CD14-positive monocyte (primary cell): Measurements from ENCODE around the gene PPP2R5B. TPM values are rescaled to one million over a fixed set of nuclear protein-coding genes. Genes with fewer than 3 reads are reported as not detected.

Experiments
- DNase-seq, 3 donors: peaks; one replicate each; pipeline ENCODE4 v3.0.0-alpha.2; 2011 to 2022
- H2AFZ ChIP-seq: 2 replicates; pipeline ENCODE4 v1.6.0; 2012; ENCODE audit warnings: mild to moderate bottlenecking, low read depth, low read length, inconsistent platforms; ENCODE audit not compliant: insufficient read depth, poor library complexity, severe bottlenecking
- H3K27ac ChIP-seq, 2 donors: 1 replicate in 1 of 2; 2 replicates in 1 of 2; pipeline ENCODE4 v1.5.1; 2012 to 2013; ENCODE audit warnings: low read length in 2 of 2, control low read depth in 1 of 2, inconsistent platforms in 1 of 2, low read depth in 1 of 2, mild to moderate bottlenecking in 1 of 2
- H3K27me3 ChIP-seq, 2 donors: one replicate each; pipeline versions ENCODE4 v1.6.0 to v1.6.1; 2011 to 2013; ENCODE audit warnings: low read length in 2 of 2; ENCODE audit not compliant: control insufficient read depth in 2 of 2, insufficient read depth in 2 of 2
- H3K36me3 ChIP-seq, 2 donors: replicated peaks in 1 of 2; 1 replicate in 1 of 2; 2 replicates in 1 of 2; pipeline versions ENCODE4 v1.5.1 to v1.6.1; 2012 to 2013; ENCODE audit warnings: low read length in 2 of 2, control low read depth in 1 of 2, inconsistent platforms in 1 of 2, mild to moderate bottlenecking in 1 of 2; ENCODE audit not compliant: insufficient read depth in 2 of 2, control insufficient read depth in 1 of 2
- H3K4me1 ChIP-seq, 2 donors: 1 replicate in 1 of 2; 2 replicates in 1 of 2; pipeline versions ENCODE4 v1.5.1 to v1.6.1; 2012 to 2013; ENCODE audit warnings: low read length in 2 of 2, control low read depth in 1 of 2, inconsistent platforms in 1 of 2, mild to moderate bottlenecking in 1 of 2, moderate library complexity in 1 of 2; ENCODE audit not compliant: insufficient read depth in 2 of 2, control insufficient read depth in 1 of 2
- H3K4me2 ChIP-seq: replicated peaks from 2 replicates; pipeline ENCODE3; 2012; ENCODE audit warnings: low read length, moderate library complexity, mild to moderate bottlenecking; ENCODE audit not compliant: poor library complexity, severe bottlenecking; ENCODE audit errors: extremely low read depth
- H3K4me3 ChIP-seq, 3 experiments: fragments of 200-600 bp in 1 of 3; sonication (generic) in 1 of 3; replicated peaks in 1 of 3; 1 replicate in 2 of 3; 2 replicates in 1 of 3; pipeline ENCODE4 v1.5.1; 2011 to 2013; ENCODE audit warnings: low read length in 3 of 3, mild to moderate bottlenecking in 3 of 3, control low read depth in 2 of 3, low read depth in 2 of 3, inconsistent platforms in 1 of 3, moderate library complexity in 1 of 3
- H3K79me2 ChIP-seq: 2 replicates; pipeline ENCODE4 v1.6.0; 2012; ENCODE audit warnings: mild to moderate bottlenecking, control low read depth, inconsistent platforms, low read length, moderate library complexity; ENCODE audit not compliant: insufficient read depth
- H3K9ac ChIP-seq: 2 replicates; pipeline ENCODE4 v1.6.0; 2017; ENCODE audit warnings: low read length, mild to moderate bottlenecking; ENCODE audit not compliant: insufficient read depth, poor library complexity, severe bottlenecking
- H3K9me3 ChIP-seq, 2 donors: replicated peaks in 1 of 2; 1 replicate in 1 of 2; 2 replicates in 1 of 2; pipeline versions ENCODE4 v1.5.1 to v1.6.1; 2012 to 2013; ENCODE audit warnings: low read length in 2 of 2, control low read depth in 1 of 2; ENCODE audit not compliant: control insufficient read depth in 1 of 2, insufficient read depth in 1 of 2
- H4K20me1 ChIP-seq: 2 replicates; pipeline ENCODE4 v1.6.0; 2012; ENCODE audit warnings: mild to moderate bottlenecking, low read length, control low read depth, moderate library complexity; ENCODE audit not compliant: insufficient read depth
- H3K27ac Mint-ChIP-seq, 7 donors: one replicate each; pipeline ENCODE4 v1.8.0; 2020; ENCODE audit warnings: mild to moderate bottlenecking in 7 of 7, mixed read lengths in 7 of 7, moderate library complexity in 6 of 7, inconsistent platforms in 2 of 7
- H3K27me3 Mint-ChIP-seq, 3 donors: one replicate each; pipeline ENCODE4 v1.8.0; 2021 to 2022; ENCODE audit warnings: low read depth in 3 of 3, mild to moderate bottlenecking in 3 of 3, mixed read lengths in 3 of 3, moderate library complexity in 3 of 3, inconsistent platforms in 1 of 3
- H3K36me3 Mint-ChIP-seq, 2 donors: one replicate each; pipeline ENCODE4 v1.8.0; 2020; ENCODE audit warnings: mixed read lengths in 2 of 2, inconsistent platforms in 1 of 2, mild to moderate bottlenecking in 1 of 2
- H3K4me1 Mint-ChIP-seq: one replicate; pipeline ENCODE4 v1.8.0; 2020; ENCODE audit warnings: mild to moderate bottlenecking, mixed read lengths
- H3K4me3 Mint-ChIP-seq, 2 donors: one replicate each; pipeline ENCODE4 v1.8.0; 2020; ENCODE audit warnings: mild to moderate bottlenecking in 2 of 2, mixed read lengths in 2 of 2, moderate library complexity in 1 of 2
- H3K9me3 Mint-ChIP-seq, 7 donors: one replicate each; pipeline ENCODE4 v1.8.0; 2020 to 2022; ENCODE audit warnings: mixed read lengths in 7 of 7, mild to moderate bottlenecking in 6 of 7, moderate library complexity in 6 of 7, inconsistent platforms in 2 of 7
- WGBS: methylation state at CpG from one replicate; pipeline ENCODE4 v1.1.5; 2013; ENCODE audit warnings: missing lambda C conversion rate; ENCODE audit not compliant: insufficient coverage; 5-methylcytosine and 5-hydroxymethylcytosine counted together
- intact Hi-C, 2 donors: fragments of 100-400 bp; cut with micrococcal nuclease; formaldehyde crosslinking; loops; one replicate each; pipeline versions ENCODE4 v1.15.0 to v1.15.1; 2023
- polyA plus RNA-seq, 3 donors: library from polyadenylated mRNA; depleted of rRNA in 1 of 3; unstranded in 2 of 3; stranded (reverse) in 1 of 3; fragments of 300-500 nt in 2 of 3; fragments of >200 nt in 1 of 3; fragmentation: Illumina TruSeq in 2 of 3; gene quantifications; 1 replicate in 2 of 3; 2 replicates in 1 of 3; pipeline ENCODE4 v1.2.3, GENCODE V29; 2012 to 2021
- TF ChIP-seq, protein P1 (sequence below): fragments of 200-600 bp; IDR thresholded peaks from one replicate; pipeline ENCODE4 v1.8.0; 2022; ENCODE audit warnings: antibody characterized with exemption, mild to moderate bottlenecking

PPP2R5B gene
- polyA plus RNA-seq, 3 donors, result 9.0 to 26.7 (median 9.4) TPM

DNA sequence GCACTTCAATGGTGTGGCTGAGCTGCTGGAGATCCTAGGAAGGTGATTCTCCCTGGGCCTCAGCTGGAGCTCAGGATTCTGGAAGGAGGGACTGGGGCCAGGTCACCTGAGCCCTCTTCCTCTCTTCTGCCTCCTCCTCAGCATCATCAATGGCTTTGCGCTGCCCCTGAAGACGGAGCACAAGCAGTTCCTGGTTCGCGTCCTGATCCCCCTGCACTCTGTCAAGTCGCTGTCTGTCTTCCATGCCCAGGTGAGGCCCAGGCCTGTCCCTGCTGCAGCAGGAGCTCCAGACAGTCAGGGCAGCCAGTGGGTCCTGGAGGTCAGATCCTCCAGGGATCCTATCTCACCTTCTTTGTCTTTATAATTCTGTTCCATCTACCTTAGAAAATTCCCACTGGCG, 5.9 kb downstream of the PPP2R5B start:
- H2AFZ ChIP-seq, result no peak overlapping the region
- no peak overlapping the region for H3K27ac ChIP-seq
- peaks cover 5 to 11% of the 10 kb centered on the region in 2 donors for H3K4me1 ChIP-seq
- H3K27me3 ChIP-seq, result no peaks in the 10 kb centered on the region
- H3K4me3 ChIP-seq, result no peak overlapping the region
- no peaks in the 10 kb centered on the region for H3K9me3 ChIP-seq
- 98% methylated on average over 5 of the region's 6 CpGs for WGBS
- Mint-ChIP-seq H3K9me3 (no peaks in the 10 kb centered on the region), H3K4me3 (no peak overlapping the region), H3K27me3 (peaks cover 0 to 2% (median 1%) of the 10 kb centered on the region in 3 donors), H3K27ac (no peak overlapping the region), H3K4me1 (peaks cover 9% of the 10 kb centered on the region), H3K36me3 (peaks cover 76 to 78% of the 10 kb centered on the region in 2 donors)
- no peaks in the 10 kb centered on the region for H4K20me1 ChIP-seq
- no peak overlapping the region for H3K4me2 ChIP-seq
- intact Hi-C loops, result no loop called here
- no peak for DNase-seq
- no peaks in the 10 kb centered on the region for H3K79me2 ChIP-seq
- peaks cover 43 to 73% of the 10 kb centered on the region in 2 donors for H3K36me3 ChIP-seq
- TF ChIP-seq, protein P1, sequence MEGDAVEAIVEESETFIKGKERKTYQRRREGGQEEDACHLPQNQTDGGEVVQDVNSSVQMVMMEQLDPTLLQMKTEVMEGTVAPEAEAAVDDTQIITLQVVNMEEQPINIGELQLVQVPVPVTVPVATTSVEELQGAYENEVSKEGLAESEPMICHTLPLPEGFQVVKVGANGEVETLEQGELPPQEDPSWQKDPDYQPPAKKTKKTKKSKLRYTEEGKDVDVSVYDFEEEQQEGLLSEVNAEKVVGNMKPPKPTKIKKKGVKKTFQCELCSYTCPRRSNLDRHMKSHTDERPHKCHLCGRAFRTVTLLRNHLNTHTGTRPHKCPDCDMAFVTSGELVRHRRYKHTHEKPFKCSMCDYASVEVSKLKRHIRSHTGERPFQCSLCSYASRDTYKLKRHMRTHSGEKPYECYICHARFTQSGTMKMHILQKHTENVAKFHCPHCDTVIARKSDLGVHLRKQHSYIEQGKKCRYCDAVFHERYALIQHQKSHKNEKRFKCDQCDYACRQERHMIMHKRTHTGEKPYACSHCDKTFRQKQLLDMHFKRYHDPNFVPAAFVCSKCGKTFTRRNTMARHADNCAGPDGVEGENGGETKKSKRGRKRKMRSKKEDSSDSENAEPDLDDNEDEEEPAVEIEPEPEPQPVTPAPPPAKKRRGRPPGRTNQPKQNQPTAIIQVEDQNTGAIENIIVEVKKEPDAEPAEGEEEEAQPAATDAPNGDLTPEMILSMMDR, result no peak
- no peak overlapping the region for H3K9ac ChIP-seq

DNA sequence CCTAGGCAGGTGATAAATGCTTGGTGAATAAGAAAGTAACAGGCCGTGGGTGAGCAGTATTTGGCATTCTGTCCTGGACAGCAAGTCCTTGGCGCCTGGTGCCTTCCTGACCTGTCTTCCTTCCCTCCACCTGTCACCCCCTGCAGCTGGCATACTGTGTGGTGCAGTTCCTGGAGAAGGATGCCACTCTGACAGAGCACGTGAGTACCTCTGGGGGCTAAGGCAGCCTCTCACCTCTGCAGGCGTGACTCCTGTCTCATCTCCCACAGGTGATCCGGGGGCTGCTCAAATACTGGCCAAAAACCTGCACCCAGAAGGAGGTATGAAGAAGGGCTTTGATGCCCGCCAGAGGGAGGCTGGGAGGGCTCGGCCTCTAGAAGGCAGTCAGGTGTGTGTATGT, 6.8 kb downstream of the PPP2R5B start:
- H3K79me2 ChIP-seq, result no peaks in the 10 kb centered on the region
- TF ChIP-seq, protein P1, result no peak
- H3K4me1 ChIP-seq, result peaks cover 1 to 3% of the 10 kb centered on the region in 2 donors
- no peak overlapping the region for H3K9ac ChIP-seq
- Mint-ChIP-seq H3K4me3 (no peak overlapping the region), H3K36me3 (peaks cover 78 to 80% of the 10 kb centered on the region in 2 donors), H3K4me1 (peaks cover 5% of the 10 kb centered on the region), H3K27me3 (peaks cover 0 to 1% (median 0%) of the 10 kb centered on the region in 3 donors), H3K27ac (no peak overlapping the region), H3K9me3 (no peaks in the 10 kb centered on the region)
- no peaks in the 10 kb centered on the region for H4K20me1 ChIP-seq
- DNase-seq, result no peak
- H3K27me3 ChIP-seq, result no peaks in the 10 kb centered on the region
- no peak overlapping the region for H3K27ac ChIP-seq
- H3K4me2 ChIP-seq, result no peak overlapping the region
- H3K9me3 ChIP-seq, result no peaks in the 10 kb centered on the region
- H3K4me3 ChIP-seq, result no peak overlapping the region
- 83% methylated on average over 2 of the region's 7 CpGs for WGBS
- H3K36me3 ChIP-seq, result peaks cover 43 to 73% of the 10 kb centered on the region in 2 donors
- H2AFZ ChIP-seq, result no peak overlapping the region
- intact Hi-C loops, result no loop called here
